Stimulated activated CD4-positive, alpha-beta T cell treated with anti-CD3 and anti-CD28 coated beads, TNF-alpha, amount 100 ng/mL, for 4 hours (primary cell): ENCODE data around the gene FAM78A.

Source experiments
- DNase-seq, 3 experiments: peaks; one replicate each; pipeline ENCODE4 v3.0.0-alpha.2; 2020; ENCODE audit warnings: low read depth in 3 of 3

Gene FAM78A, protein sequence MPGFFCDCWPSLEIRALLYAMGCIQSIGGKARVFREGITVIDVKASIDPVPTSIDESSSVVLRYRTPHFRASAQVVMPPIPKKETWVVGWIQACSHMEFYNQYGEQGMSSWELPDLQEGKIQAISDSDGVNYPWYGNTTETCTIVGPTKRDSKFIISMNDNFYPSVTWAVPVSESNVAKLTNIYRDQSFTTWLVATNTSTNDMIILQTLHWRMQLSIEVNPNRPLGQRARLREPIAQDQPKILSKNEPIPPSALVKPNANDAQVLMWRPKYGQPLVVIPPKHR

DNA sequence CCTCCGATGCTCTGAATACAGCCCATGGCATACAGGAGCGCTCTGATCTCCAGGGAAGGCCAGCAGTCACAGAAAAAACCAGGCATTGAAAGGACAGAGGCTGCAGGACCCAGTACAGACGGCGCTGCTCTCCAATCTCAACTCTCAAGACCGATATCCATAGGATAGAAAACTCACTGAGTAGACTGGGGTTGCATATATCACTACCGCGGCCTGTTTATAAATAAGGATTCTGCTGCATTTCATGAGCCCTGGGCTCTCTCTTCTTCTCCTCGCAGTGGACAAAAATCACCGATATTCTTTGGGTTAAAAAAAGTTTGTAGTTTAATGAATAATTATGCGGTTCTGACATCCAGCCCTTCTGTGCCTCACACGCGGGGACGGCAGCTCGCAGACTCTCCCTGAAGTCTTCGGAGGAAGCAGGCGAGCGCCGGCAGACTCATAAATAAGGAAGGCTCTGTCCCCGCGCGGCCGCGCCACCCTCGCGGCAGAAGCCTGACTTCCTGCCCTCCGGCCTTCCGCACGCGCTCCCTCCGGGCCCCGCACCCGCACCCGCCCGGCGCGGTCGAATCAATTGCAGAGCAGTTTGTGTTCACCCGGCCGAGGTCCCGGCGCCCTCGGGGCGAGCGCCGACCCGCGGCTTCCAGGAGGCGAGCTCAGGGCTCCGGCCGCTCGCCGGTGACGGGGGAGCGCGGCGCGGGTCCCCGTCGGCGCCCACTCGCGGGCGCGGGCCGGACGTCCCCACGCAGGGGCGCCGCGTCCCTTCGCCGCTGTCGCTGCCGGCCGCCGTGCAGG lies at the start of gene FAM78A:
Gene FAM78A, minus strand, starts transcription at position 417 of the 795 bp plus-strand sequence. Its CDS starts 331 bp downstream, at position 86.
- peak in 1 of 3 experiments; percentile 30 for DNase-seq

DNA sequence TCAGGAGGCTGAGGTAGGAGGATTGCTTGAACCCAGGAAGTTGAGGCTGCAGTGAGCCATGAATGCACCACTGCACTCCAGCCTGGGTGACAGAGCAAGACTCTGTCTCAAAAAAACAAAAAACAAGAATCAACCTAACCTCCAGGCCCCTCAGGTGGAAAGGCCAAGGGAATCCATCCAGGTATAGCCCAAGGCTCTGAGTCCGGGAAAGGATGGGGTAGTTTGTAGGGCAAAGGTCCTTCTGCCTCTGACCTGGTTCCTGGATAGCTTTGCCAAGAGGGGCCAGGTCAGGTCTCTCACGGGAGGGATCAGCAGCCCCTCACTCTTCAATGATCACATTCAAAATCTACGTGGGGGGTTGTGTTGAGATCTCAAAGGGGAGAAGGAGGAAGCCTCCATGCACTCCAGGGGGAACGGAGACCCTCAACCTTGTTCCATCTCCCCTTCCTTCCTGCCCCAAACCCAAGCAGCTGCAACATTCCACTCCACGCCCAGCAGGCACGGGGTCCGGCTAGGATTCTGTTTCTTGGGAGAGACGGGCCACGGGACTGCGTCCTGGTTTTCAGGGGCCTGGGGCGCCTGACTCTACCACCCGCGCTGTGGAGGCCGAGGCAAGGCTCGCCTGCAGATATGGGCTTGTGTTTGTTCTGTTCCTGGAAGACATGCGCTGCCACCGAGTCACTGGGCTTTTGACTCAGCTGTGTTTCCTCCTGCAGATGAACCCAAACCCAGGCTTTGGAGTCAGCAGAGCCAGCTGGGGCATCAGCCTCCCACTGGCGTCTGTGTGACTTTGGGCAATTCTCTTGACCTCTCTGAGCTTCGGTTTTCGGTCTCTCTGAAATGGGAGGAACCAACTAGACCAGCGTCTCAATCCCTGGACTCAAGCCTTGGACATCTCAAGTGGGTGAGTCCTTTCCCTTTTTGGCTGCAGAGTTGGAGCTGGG lies 48.7 kb upstream of the FAM78A start:
- DNase-seq, result no peak

DNA sequence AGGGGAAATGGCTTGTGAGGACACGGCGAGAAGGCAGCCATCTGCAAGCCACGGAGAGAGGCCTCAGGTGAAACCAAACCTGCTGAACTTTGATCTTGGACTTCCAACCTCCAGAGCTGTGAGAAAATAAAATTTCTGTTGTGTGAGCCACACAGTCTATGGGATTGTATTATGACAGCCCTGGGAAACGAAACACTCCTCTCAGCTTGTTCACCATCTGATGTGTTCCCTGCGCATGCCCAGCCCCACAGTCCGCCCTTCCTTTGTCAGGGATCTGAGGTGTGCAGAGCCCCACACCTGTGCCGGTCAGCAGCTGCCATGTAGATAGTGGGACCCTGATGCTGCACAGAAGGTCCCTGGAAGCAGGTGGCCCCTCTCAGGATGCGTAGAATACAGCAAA lies 47.3 kb upstream of the FAM78A start:
- no peak for DNase-seq

DNA sequence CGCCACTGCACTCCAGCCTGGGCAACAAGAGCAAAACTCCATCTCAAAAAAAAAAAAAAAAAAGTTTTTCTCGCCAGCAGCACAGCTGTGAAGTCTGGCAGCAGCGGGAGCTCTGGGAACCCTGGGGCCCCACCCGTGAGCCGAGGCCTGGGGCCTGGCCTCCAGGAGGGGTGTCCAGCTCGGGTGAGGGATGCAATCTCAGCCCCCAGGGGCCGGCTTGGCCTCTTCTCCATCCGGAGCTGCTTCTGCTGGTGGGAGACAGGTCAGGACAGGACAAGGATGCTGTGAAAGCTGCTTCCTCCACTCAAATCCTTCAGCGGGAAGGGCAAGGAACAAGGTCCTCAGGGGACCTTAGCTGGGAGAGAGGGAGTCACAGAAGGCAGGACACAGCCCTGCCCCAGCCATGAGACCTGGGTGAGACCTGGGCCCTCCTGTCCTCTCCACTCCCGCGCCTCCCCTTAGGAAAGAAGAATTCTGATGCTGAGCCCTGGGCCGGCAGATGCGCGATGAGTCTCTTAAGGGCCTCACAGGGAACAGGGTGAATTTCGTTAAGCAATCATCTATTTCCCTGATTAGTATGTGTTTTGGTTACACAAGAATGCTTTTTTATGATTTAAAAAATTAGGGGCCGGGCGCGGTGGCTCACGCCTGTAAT lies 43.8 kb upstream of the FAM78A start:
- DNase-seq, result no peak

DNA sequence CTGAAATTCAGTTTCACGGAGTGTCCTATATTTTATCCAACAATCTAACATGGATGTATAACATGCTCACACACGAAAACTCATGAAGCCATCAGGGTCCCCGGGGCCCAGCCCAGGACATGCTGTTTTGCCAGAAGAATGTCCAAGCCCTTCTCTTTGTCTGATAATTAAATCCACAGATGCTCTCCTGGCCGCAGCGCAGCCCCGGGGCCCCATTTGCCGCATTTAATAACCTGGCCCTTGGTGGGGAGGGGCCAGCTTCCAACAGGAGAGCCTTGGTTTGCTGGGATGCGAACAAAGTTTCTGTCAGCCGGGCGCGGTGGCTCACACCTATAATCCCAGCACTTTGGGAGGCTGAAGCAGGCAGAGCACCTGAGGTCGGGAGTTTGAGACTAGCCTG lies 43.2 kb upstream of the FAM78A start:
- DNase-seq, result no peak

DNA sequence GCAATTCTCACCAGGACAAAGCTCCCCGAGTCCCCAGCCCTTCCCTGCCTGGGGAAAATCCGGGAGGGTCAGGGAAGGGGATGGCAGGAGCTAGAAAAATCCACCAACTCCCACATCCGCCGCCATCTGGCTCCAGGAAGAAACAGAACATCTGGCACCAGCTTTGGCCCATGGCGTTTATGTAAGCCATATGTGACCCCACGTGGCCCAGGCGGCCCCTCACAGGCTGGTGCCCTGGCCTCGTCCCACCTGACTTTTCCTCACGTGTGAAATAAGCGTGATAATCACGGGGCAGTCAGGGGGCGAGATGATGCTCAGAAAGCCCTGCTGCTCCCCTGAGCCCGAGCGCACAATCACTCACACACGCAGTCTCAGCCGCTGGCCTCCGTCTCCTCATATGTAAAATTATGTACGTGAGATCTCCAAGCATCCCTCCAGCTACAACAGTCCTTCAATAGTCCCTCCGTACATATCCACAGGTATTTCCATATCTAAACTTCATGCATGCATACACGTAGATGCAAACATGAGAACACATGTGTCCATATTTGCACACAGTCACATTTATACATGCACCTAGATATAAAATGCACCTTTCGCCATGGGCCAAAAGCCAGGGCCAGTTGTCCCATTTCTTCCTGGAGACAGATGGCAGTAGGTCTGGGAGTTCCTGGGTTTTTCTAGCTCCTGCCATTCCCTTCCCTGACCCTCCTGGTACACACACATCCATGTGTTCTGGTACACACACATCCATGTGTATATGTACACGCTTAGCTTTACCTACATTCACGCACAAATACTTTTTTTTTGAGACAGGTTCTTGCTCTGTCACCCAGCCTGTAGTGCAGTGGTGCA lies 42.1 kb upstream of the FAM78A start:
- no peak for DNase-seq

DNA sequence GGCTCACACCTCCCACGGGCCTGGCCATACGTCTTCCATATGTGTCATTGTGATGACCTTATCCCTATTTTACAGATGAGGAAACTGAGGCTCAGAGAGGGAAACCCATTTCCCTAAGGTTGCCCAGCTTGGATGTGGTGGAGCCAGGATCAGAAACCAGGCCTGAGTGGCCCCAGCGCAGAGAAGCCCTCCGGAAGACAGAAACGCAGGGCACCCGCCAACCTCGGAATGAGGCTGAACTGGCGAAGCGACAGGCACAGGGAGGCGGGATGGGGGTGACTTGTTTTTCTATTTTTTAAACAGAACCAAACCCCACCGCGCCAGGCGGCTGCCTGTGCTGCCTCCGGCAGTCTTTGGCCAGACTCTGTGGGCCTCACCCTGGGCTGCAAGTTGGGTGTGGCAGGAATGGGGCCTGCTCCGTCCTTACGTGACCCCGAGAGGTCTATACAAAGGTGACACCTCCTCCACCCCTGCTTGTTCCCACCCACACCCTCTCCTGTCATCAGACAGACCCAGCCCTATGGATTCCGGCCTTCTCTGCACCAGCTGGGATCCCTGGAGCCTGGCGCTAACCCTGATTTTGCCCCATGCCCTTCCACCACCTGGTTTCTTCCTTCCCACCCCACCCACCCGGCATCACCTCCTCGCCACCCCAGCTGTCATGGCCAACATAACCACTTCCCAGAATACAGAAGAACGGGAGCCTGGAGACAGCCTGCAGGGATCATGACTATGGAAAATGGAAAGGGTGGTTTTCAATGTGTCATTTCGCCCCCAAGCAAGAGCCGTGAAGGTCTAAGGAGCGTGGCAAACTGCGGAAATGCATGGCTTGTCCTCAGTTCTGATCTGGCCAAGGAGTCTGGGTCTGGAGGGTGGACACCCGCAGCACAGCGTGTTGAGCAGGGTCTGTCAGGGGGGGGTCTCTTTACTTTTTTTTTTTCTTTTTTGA lies 36.8 kb upstream of the FAM78A start:
- DNase-seq, result no peak

DNA sequence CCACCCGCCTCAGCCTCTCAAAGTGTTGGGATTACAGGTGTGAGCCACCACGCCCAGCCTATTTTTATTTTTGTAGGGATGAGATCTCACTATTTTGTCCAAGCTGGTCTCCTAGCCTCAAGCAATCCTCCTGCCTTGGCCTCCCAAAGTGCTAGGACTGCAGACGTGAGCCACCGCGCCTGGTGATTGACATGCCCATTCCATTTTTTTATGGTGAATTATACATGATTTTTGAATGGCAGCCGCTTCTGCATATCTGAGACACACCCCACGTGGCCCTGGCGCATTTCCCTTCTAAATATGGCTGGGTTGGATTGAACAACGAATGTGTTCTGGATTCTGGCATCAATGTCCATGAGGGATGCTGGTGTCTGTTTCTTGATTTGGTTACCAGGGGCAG lies 35.9 kb upstream of the FAM78A start:
- DNase-seq, result no peak

DNA sequence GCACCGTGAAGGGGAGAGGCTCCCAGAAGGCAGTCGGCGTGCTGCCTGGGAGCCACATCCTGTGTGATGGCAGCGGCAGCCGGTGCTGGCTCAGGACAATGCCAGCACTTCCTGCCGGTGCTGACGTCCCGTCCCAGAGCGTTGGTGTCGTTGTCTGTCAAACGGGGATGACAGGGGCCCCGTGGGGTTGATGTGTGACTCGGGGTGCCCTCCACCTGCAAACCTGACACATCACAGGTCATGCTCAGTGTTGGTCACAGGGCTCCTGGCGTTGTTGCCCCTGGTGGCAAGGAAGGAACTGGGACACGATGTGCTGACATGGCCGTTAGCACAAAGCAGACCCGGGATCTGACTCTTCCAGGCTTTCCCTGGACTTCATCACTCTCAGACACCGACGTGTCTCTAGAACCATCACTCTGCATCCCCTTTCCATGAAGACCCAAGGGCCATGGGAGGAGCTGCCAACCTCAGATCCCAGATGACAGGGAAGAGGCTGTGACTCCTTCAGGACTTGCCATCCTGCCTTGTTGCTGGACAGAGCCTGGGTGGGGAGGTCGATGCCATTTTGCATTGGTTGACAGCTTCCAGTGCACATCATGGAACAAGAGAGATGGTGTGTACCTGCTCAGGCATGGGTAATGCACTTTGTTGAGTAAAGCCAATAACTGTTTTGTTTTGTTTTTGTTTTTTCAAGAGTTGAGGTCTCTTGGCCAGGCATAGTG lies 34.7 kb upstream of the FAM78A start:
- peak; percentile 5 to 19 (median 12) for DNase-seq

DNA sequence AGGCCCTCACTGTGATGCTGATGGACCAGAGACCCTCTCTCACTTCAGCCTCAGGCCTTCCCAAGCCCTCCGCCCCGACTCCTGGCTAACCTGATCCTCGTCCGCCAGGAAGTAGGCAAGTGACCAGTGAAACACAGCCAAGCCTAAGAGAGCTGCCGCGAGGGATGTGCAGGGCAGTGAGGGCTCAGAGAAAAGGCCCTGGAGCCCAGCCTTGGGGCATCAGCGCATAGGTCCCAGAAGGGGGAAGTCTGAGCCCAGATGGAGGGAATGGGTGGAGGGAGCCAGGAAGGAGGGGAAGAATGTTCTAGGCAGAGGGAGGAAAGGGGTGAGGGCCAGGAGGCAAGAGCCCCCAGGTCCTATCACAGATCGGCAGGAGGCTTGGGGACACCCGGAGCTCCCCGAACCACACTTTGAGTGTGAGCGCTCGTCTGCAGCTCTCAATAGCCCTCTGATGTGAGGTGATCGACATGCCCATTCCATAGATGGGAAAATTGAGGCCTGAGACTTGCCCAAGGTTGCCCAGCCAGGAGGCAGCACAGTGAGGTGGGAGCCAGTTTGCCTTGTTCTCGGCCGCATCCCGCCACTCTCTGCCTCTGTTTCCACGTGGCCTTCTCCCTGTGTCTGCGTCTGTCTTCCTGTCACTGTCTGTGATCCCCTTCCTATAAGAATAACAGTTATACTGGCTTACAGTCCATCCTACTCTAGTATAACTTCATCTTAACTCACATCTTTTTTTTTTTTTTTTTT lies 33.4 kb upstream of the FAM78A start:
- no peak for DNase-seq

DNA sequence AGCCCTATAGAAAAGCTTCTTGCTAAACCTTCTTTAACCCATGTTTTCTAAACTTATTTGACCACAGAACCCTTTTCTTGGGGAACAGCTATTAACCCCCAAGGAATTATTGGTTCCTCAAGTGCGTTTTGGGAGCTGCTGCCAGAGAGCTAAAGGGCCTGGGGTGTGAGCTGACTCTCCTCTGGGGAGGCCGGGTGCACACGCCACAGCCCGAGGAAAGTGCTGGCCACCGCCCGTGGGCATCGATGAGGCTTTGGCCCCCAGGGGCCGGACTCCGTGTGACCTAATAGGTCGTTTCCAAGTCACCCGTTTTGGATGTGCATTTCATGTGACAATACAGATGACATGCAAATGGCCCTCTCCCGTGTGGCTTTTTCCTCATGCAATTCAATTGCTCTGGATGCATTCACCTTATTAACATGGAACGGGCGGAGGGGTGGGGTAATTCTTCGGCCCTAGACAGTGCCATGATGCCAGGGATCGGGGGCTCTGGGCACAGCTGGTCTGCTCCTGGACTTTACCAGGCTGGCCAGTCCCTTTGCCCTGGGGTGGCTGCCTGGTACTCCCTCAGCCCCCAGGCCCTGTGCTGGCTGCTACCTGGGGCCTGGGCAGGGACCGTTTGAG lies 32.7 kb upstream of the FAM78A start:
- DNase-seq, result no peak

DNA sequence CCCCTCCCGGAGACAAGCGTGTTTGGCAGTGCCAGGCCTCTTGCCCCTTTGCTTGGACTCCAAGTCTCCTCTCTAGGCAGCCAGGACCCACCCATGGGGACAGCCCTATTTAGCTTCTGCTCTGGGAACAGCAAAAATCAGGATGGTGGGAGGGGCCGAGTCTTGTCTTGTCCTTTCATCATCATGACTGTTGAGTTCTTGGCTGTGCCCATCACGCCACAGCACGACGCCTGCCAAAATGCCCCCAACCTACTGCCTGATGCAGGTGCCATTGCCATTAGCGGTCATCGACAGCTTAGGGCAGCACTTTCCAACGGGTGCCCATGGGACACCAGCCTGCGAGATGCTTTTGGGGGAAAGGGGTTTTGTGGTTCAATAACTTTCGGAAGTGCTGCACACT lies 32.1 kb upstream of the FAM78A start:
- DNase-seq, result no peak

DNA sequence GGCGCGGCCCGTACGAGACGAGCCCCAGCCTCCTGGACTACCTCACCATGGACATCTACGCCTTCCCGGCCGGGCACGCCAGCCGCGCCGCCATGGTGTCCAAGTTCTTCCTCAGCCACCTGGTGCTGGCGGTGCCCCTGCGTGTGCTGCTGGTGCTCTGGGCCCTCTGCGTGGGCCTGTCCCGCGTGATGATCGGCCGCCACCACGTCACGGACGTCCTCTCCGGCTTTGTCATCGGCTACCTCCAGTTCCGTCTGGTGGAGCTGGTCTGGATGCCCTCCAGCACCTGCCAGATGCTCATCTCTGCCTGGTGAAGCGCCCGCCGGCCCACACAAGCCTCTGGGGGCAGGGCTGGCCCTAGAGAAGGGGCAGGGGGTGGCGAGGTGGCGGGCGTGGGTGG lies 31.7 kb upstream of the FAM78A start:
- DNase-seq, result no peak

DNA sequence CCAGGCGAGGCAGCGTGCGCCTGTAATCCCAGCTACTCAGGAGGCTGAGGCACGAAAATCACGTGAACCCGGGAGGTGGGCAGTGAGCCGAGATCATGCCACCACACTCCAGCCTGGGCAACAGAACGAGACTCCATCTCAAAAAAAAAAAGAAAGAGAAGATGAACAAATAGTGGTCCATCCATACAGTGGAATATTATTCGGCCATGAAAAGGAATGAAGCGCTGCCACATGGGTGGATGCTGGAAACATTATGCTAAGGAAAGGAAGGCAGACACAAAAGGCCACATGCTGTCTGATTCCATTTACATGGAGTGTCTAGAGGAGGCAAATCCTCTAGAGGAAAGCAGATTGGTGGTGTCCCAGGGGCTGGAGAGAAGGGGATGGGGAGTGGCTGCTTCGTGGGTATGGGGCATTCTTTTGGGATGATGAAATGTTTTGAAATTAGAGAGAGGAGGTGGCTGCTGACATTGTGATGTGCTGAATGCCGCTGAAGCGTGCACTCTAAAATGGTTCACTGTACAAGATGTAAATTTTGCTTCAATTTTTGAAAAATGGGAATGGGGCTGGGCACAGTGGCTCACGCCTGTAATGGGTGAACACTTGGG lies 30.2 kb upstream of the FAM78A start:
- no peak for DNase-seq

DNA sequence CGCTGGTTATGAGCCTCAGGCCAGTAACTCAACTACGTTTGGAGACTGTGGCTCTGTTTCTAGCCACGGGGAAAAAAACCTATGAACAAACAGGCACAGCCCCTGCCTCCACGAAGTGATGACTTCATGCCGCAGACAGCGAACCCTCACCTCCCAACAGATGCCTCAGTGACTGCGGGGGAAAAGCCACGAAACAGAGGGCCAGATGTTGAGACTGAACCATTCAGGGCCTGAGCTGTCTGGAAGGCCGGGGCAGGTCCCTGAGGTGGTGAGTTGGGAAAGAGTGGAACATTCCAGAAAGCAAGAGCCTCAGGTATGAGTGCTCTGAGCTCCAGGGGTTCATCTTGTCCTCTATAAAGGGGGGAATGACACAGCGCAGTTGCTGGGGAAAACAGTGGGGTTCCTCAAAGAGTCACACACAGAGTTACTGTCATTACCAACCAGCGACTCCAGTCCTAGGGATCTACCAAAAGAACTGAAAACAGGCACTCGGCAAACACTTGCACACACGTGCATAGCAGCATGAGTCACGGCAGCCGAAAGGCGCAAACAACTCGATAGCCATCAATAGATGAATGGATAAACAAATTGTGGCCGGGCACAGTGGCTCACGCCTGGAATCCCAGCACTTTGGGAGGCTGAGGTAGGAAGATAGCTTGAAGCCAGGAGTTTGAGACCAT lies 28.5 kb upstream of the FAM78A start:
- no peak for DNase-seq
